Measurements from ENCODE around the gene SLC29A4.

GRCh38 chr7:5286933-5287332 lies 4.2 kb downstream of the SLC29A4 start:
- no peak for TF ChIP-seq CTCF (IDR thresholded peaks at IDR 0.05)
- TF ChIP-seq ZFX (IDR thresholded peaks at IDR 0.05; ENCODE audit: borderline replicate concordance): no peak
